ENCODE data around the gene TGFBR2.
"Not testable (repeated sequence)": the region's sequence is repeated elsewhere in the genome, so short reads cannot be mapped to it uniquely, and the experiment has no call there.

TGFBR2 gene

DNA sequence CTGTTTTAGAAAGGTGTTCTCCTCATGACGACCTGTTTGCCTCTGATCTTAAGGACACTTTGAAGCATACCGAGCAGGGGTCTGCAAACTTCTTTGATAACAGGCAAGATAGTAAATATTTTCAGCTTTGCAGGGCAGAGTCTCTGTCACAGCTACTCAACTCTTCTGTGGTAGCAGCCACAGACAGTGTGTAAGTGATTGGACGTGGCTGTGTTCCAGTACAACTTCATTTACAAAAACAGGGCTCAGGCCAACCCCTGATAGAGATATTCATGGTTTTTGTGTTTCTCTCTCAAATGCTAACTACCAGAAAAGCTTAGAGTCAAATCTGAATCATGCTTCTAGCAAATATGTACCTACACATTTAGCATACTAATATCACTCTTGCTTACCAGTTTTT, 51.5 kb downstream of the TGFBR2 start:
- no peak for DNase-seq (ENCODE audit: low read depth)

DNA sequence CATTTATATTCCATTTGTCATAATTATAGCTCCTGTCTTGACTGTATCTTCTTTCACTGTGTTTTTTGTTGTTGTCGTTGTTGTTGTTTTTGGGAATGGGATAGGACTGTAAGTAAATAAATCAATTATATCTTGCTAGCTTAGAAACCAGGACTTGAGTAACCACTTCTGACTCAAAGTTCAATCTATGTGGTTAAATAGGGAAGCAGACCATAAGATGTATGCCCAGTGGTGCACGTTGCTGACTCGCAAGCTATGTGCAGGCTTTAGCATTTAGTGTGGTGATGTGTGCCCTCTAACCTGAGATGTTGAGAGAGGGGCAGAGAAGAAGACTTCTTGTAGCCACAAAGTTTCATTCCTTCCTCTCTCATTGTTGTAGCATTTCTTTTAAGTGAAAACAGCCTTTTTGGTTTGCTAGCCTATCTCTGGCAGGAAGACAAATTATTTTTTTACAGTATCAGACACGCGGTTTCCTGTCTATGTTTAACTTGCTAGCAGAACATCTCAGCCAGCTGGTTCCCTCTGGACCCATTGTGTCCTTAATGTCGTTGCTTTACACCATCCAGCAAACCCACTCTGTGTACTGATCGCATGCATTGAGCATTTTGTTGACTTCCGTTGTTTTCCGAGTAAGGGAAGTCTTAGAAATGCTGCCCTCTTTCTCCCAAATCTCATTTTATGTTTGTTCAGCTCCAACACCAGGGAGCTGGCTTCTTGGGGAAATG, 52.1 kb downstream of the TGFBR2 start:
- DNase-seq (ENCODE audit: low read depth) = no peak

DNA sequence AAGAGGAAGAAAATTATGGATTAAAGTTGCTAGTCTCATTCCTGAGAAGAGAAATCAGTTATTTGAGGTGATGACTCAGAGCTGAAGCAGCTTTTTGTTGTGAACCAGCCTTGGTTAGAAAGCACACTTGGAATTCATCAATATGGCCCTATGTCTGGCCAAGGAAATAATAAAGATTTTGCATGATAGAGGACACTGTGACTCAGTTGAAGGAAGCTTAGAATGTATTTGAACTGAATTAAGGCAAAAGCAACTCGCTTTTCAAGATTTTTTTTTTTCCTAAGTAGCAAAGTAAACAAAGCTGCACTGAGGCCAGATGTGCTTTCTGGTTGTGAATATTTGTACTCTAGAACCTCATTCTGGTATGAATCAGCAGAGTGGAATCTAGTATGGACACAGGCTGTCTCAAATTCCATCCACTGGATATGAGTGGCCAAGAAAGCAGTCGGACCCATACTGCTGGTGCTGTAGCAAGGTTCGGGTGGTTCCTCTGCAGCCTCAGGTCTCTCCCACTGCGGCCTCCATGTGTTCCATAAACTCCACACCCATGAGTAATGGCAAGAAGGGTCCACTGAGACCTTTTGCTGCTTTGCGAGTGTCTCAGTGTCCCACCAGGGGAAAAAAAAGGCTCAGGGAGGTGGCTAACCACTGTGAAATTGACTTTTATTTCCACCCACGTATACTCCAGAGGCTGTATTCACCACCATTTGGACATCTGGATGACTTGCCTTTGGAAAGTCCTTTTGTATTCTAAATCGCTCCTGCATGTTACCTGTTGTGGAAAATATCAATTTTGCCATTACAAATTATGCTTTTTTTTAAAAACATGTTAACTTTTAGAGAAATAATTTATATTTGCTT, 53.1 kb downstream of the TGFBR2 start:
- no peak for DNase-seq (ENCODE audit: low read depth)

DNA sequence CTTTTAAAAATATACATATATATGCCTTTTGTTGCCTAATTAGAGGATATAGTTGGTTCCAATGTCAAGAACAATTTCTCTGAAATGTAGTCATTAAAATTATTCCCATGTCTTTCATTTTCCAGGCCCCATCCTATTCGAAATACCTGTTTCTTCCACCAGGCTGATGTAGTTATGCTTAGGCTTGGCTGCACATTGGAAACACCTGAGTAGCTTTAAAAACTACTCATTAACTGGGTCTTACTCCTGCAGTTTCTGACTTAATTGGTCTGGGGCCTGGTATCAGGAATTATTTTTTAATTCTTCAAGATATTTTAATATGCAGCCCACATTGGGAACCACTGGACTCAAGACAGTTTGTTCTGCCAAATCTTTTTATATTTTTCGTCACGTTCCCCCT, 53.7 kb downstream of the TGFBR2 start:
- no peak for DNase-seq (ENCODE audit: low read depth)

DNA sequence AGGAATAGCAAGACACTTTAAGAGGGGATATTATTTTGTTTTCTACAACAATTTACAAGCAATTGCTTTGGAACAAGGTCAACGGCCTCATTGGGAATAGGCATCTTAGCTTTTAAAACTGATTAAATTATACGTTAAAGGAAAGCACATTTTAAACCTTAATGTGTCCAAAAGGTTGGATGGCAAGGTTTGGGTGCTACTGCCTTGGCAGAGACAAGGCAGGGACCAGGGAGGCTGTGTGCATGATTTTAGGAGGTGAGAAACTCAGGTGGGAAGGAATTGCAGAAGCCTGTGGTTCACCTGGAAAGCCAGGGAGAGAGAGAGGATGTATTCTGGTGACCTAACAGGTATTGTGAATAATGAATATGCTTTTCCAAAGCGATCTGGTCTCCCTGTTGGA, 54.3 kb downstream of the TGFBR2 start:
- DNase-seq (ENCODE audit: low read depth) = no peak

DNA sequence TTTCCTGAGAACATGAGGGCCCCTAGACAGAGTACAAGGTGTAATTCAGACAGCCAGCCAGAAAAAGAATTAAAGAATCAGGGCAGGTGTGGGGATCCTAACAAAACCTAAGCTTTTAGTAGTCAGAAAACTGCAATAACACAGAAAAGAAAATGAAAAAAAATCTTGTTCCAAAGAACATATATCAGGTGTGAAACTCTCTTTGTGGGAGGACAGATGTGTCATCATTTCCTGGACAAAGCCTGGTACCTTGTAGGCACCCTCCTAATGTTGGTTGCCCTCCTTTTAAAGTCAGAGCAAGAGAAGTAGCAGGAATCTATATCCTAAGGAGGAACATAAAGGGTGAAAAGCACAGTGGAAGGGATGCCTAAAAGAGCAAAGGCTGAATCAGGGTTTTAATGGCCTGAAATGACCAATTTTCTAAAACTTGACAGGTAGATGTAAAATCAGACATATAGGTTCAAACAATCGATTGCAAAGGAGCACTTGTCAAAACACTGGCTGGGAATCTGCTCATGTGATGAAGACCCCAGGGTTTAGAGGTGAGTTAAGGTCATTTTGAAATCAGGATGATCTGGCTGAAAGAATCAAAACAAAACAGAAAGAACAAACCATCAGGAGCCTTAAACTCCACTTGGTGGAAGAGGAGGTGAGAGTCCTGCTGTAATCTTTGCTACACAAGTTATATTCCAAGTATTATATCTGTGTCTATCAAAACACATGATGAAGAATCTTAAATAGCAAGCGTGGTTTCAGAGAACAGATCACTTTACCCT, 54.9 kb downstream of the TGFBR2 start:
- DNase-seq (ENCODE audit: low read depth) = no peak

DNA sequence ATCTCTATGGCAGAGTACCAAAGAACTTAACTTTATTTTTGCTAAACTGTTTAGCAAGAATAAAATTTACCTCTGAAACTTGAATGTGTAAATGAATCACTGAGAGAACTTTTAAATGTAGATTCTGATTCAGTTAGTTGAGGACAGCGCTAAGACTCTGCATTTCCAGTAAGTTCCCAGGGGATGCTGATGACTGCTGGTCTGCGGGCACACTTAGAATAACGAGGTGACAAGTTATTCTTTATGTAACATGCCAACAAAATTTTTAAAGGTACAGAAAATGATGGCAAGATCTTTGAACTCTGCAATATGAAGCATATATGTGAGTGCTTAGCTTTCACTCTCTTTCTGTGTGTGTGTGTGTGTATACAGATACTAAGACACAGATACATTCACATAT, 56.4 kb downstream of the TGFBR2 start:
- no peak for DNase-seq (ENCODE audit: low read depth)

DNA sequence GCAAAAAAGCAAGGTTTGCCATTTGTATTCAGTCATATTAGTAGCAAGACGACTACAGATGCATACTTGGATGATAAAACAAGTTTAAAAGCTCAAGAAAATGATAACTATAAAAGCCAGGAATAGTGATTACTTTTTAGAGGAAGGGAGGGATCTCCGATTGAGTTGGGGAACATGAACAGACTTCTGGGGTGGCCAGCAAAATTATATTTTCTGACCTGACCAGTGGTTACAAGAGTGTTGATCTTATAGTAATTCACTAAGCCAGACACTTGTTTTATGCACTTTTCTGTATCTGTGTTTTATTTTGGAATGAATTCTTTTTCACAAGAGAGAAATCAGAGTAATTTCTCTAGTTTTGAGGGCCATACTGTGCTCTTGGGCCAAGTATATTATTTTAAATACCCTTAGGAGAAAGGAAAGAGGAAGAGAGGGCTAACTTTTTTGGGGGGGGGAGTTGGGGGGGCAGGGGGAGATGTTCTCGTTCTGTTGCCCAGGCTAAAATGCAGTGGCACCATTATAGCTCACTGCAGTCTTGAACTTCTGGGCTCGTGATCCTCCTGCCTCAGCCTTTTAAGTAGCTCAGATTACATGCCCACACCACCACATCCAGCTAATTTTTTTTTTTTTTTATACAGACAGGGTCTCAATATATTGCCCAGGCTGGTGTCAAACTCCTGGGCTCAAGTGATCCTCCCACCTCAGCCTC, 57.3 kb downstream of the TGFBR2 start:
- no peak for DNase-seq (ENCODE audit: low read depth)

DNA sequence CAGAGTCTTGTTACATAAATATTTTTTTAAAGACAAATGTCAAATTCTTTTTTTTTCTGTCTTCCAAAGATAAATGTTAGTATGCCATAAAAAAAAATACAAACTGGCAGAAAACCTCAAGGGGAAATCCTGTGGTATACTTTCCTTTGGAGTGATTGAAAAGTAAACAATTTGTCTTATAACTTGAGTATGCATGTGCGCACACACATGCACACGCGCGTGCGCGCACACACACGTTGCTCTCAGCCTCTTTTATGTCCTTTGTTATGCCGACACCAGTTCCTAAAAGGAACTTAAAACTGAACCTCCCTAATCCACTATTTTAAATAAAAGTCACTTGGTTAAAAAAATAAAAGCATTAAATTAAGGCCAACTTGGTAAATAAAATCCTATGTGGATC, 58.1 kb downstream of the TGFBR2 start:
- DNase-seq (ENCODE audit: low read depth) = no peak

DNA sequence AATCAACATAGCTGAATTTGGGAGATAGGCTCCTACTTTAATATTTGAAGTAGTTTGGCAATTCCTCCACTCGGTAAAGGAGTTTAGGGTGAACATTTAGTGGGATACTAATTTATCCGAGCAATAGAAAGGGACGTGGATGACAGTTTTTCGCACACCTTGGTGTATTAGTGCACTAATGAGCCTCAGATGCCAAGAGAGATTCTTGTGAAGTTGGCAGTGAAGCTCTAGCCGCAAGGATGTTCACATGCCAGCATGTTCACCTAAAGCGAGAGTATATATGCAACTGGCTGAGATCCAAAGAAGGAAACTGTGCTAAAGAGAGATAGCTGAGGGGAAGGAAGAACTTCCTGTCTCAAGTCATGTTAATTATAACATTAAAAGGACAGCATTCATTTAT, 58.5 kb downstream of the TGFBR2 start:
- DNase-seq (ENCODE audit: low read depth) = no peak

DNA sequence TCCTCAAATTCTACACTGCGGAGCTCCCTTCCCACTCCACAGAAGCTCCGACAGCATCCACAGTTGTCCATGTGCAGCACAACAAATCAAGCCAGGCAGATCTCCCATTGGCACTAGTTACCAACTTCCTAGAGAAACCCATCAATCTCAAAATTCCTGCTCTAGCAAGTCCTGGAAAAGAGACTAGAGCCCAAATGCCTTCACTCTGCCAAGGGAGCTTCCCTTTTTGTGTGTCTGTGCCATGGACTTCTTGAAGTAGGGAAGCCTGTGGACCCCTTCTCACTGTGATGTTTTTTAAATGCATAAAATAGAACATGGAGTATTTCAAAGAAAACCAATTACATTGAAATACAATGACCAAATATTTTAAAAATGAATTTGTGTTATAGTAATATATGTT, 59.1 kb downstream of the TGFBR2 start:
- DNase-seq (ENCODE audit: low read depth) = no peak

DNA sequence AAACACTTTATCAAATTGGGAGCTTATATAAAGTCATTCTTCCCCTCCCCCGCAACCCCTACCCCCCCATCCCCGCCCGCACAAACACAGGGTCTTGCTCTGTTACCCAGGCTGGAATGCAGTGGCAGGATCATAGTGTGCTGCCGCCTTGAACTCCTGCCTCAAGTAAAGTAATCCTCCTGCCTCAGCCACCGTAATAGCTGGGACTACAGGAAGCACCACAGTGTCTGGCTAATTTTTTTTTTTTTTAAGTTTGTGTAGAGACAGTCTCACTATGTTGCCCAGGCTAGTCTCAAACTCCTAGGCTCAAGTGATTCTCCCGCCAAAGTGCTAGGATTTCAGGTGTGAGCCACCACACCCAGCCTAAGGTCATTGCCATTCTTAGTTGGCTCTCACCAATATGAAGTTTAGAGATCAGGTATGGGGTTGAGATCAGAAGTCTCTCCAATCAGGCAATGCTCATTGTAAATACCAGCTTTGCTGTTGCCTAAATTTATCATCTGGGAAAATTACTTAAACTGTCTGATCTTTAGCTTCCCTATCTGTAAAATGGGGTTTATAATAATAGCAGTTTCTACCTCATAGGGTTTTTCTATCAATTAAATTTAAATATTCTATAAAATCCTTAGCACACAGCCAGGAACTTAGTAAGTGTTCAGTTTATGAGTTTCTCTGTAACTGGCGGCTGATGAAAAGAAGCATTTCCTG, 60.3 kb downstream of the TGFBR2 start:
- no peak for DNase-seq (ENCODE audit: low read depth)

DNA sequence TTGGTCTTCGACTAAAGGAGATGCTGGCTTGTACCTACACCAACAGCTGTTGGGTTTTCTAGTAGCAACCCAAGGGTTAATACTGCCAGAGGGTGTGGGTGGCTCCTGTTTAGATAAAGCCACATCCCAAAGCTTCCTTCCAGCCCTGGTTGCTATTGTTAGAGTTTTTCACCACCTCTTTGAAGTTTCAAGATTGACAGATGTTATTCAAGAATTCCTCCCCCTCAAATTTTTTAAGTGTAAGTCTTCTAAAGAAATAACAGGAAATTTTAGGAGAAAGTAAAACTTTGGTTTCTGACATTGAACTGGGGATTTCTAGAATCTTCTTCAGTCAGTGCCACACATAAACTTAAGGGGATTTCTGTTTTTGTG, 60.9 kb downstream of the TGFBR2 start:
- DNase-seq (ENCODE audit: low read depth) = no peak

DNA sequence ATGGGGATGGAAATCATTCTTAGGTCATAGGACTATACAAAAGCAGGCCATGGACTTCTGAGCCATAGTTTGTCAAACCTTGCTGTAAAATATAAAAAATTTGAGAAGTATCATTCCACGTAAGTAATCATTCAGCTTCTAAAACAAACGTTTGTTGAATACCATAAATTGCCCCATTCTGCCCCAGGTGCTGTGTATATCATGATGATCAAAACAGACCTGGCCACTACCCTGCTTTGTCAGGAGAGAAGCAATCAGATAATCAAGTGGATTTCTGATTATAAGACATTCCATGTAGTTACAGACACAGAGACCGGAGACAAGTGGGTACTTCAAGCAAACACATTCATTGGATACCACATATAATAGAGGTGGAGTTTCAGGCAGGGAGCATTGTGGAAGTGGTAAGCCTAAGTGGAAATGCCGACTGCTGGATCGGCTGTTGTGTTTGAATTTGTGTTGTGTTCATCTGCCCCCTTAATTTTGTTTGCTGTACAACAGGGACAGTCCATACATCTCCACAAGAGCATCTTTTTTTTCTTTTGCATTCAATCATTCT, 61.7 kb downstream of the TGFBR2 start:
- no peak for DNase-seq (ENCODE audit: low read depth)

DNA sequence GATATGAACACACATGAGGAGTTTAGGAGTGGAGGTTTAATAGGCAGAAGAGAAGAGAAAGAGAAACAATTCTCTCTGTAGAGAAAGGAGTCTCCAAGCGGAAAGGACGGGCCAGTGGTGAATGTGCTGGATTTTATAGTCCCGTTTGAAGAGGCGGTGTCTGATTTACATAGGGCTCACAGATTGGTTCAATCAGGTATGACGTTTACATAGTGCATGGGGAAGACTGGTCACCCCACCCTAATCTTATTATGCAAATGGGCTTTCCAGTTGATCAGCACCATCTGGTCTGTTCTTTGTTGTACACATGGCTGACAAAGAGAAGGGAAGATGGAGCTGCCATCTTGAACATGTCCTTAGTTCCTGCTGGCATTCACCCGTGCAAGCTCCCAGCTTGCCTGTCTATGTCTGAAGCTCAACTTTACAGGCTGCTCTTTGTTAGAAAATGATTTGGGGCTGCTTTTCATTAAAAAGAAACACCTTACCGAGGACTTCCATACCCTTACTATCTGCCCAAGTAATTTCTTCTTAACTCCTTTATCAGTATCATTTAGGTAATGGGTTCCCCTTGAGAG, 63.0 kb downstream of the TGFBR2 start:
- DNase-seq (ENCODE audit: low read depth) = not testable (repeated sequence)

DNA sequence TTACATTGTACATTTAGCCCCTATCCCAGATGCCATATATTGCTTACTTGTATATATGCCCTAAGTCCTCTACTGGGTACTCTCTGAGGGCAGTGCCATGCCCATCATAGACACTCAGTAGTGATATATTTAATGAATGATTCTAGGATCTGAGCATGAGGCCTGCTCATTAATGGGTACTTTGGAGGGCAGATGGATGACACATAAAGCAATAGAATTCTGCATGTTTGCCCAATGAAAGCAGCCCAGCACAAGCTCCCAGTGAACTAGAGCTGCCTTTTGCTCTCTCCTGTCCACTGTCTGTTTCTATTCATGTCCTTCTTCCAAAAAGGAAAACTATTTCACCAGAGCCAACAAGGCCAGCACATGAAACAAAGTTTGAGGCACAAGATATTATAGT, 63.9 kb downstream of the TGFBR2 start:
- DNase-seq (ENCODE audit: low read depth) = no peak

DNA sequence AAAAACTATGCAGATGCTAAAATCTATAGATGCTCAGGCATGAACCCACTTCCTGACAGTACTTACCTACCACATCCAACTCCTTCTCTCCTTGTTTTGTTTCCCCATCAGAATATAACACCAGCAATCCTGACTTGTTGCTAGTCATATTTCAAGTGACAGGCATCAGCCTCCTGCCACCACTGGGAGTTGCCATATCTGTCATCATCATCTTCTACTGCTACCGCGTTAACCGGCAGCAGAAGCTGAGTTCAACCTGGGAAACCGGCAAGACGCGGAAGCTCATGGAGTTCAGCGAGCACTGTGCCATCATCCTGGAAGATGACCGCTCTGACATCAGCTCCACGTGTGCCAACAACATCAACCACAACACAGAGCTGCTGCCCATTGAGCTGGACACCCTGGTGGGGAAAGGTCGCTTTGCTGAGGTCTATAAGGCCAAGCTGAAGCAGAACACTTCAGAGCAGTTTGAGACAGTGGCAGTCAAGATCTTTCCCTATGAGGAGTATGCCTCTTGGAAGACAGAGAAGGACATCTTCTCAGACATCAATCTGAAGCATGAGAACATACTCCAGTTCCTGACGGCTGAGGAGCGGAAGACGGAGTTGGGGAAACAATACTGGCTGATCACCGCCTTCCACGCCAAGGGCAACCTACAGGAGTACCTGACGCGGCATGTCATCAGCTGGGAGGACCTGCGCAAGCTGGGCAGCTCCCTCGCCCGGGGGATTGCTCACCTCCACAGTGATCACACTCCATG, 65.3 kb downstream of the TGFBR2 start:
- DNase-seq (ENCODE audit: low read depth) = no peak

DNA sequence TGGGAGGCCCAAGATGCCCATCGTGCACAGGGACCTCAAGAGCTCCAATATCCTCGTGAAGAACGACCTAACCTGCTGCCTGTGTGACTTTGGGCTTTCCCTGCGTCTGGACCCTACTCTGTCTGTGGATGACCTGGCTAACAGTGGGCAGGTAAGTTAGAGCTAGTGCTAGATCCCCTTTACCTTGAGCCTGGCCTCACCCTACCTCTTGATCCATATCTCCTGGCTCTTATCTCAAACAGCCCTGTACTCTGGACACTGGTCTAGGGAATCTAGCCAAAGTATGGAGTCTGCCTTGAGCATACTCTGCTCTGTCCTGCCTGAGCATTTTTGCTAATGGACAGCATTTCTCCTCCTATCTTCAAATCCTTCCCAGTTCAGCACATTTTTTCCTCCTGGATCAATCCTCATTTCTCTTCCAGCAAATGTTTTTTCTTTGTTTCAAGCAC, 65.9 kb downstream of the TGFBR2 start:
- DNase-seq (ENCODE audit: low read depth) = no peak

DNA sequence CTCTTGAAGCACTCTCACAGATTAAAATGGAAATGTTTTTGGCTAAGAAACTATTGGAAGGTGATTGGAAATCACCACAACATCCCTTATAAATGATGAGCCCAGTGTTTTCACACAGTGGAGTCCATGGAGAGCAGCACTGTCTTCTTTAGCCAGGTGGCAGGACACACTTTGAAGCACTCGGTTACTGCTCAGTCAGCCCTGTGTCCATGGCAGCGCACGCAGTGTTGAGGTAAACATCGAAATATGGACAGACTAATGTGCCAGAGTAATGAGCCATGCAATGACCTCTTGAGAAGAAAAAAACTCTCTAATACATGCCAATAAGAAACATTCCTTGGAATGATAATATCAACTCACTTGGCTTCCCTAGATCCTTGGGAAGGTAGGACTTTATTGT, 66.6 kb downstream of the TGFBR2 start:
- DNase-seq (ENCODE audit: low read depth) = no peak

All from stimulated activated CD8-positive, alpha-beta memory T cell treated with anti-CD3 and anti-CD28 coated beads, Interleukin-4, amount 100 ng/mL, for 24 hours (primary cell).